Urothelium cell line (cell line): ENCODE measurements around the gene CA5A.
"Not testable (repeated sequence)": the region's sequence is repeated elsewhere in the genome, so short reads cannot be mapped to it uniquely, and the experiment has no call there.

Experiments used
- DNase-seq: peaks from one replicate; pipeline ENCODE4 v3.0.0; 2011; ENCODE audit warnings: low spot score, mixed read lengths
- FAIRE-seq: peaks from 2 replicates; lab custom pipeline; 2011; peaks lifted over from hg19 to GRCh38; lab: Jason Lieb, UNC

Gene CA5A

GRCh38 chr16:87936375-87937230, at the start of gene CA5A:
Gene CA5A, minus strand, starts transcription at chr16:87936529. Its CDS starts 79 bp downstream, at chr16:87936450.
- DNase-seq: no peak
- no peak for FAIRE-seq

- not testable (repeated sequence) for FAIRE-seq, DNase-seq
Measured at GRCh38 chr16:87985493-87985892, 49.2 kb upstream of the CA5A start.

DNA sequence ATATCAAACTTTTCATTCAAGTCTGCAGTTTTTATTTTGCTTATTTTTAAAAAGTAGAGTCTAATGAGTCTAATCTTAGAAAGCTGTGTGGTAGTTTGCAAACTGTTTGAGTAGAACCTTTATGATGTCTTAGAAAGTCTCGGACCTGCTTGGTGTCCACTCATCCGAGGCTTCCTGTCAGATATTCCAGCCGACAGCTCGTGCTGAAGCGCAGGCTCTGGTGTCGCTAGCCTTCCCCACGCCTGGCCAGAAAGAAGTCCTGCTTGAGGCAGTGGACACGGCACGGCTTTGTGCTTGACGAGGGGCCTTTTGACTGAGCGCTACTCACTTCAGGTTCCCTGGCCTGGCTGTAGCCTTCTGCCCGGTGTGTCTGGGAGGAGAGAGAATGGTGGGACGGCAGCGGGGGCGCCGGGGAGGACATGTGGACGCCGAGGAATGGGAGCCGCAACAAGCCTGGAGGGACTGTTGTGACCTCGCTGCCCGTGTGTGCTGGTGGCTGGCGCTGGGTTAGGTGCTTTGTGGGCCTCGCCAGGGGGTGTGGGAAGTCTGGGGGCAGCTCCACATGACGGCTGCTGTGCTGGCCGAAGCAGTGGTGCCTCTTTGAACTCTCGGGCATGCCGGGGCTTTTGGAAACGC, 48.4 kb upstream of the CA5A start:
- DNase-seq (no peak), FAIRE-seq (no peak)

- DNase-seq, FAIRE-seq: not testable (repeated sequence)
Measured at GRCh38 chr16:87984180-87984579, 47.9 kb upstream of the CA5A start.

DNA sequence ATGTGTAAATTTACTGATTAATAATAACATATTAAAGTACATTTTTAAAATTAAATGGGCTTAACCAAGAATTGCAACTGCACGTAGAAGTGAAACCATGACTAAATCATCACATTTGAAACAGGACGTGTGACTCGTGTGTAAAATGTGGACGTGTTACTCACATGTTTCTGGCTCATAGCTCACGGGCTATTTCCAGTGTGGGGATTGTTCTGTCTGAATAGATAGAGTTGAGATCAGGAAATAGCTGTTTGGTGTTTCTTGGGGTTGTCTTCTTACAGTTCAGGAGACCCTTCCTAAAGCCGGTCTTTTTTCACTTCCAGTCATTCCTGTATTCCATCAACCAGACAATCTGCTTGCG, 47.4 kb upstream of the CA5A start:
- not testable (repeated sequence) for DNase-seq, FAIRE-seq

- not testable (repeated sequence) for FAIRE-seq
Measured at GRCh38 chr16:87983072-87983736, 46.9 kb upstream of the CA5A start.

GRCh38 chr16:87982581-87983041, 46.3 kb upstream of the CA5A start:
- FAIRE-seq: no peak
- no peak for DNase-seq

More at GRCh38 chr16:87983072-87983736, 46.9 kb upstream of the CA5A start:
- not testable (repeated sequence) for DNase-seq

DNA sequence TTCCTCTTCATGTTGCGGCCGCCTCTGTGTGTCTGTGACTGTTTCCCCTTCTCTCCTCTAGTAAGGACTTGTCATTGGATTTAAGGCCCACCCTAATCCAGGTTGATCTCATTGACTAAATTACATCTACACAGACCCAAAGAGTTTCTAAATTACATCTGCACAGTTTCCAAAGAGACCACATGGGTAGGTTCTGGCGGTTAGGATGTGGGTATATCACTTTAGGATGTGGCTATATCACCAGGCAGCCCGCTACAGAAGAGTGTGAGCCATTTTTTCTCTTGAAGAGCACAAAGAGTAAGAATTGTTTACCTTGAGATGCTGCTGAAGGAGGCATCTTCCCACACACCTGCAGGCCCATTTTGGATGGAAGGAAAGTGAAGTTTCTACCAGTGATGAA, 45.0 kb upstream of the CA5A start:
- FAIRE-seq, DNase-seq: not testable (repeated sequence)

DNA sequence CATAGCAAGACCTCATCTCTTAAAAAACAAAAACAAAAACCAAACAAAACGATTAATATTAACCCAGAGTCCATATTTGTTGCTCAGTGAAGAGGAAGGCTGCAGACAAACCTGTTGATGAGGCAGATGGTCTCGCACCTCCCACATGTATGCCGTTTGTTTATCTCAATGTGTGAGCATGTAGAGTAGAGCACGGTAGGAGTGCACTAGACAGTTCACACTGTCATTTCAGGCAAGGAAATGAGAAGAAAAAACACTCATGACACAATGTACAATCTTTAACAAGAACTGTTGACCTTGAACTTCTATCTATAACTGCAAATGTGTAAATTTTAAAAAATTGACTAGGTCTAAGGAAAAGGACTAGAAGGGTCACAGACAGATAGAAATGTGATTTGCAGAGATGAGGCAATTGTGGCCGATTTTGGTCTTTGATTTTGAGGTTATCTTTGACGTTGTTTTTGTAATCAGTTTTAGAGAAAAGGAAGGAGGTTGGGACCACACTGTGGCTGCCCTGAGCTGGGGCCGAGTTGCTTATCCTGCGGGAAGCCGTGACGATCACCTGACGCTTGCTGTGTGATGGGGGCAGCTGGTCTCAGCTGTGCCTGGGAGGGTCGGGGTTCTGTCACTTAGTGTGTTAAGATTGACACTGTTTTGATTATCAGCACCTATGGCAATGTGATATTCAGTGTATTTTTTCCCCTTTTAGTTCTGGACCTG, 43.7 kb upstream of the CA5A start:
- DNase-seq, FAIRE-seq: not testable (repeated sequence)

DNA sequence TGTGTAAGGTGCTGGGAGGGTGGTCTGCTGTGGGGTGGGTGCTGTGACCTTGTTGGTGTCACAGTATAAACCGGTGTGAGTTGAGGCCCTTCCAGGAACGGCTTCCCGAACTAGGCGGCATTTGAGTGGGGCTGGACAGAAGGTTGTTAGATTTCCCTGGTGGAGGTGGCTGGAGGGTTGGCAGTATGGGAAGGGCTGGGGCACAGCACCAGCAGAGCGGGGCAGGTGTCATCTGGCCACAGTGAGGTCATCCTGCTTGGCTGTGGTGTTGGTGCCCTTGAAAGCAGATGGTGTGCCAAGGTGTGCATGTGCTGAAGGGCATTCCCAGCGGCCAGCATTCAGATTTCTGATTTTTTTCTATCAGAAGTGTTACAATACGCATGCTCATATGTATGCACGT, 43.0 kb upstream of the CA5A start:
- no peak for FAIRE-seq
- DNase-seq: no peak

DNA sequence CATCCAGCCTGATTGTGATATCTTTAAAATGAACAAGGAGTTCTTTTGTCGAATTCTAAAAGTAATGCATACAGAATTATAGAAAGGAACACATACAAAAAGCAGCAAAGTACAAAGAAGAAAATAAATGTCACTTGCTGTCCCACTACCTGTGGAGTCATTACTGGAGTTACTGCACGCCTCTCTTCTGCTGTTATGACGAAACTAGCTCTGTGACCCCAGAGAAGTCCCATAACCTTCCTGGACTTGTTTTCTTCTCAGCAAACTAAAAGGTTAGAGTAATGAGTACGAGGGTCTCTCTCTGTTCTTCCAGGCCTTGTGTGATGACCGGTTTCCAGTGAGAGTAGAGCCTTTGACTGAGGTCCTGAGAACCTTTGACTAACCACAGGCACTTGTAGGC, 41.8 kb upstream of the CA5A start:
- DNase-seq (no peak), FAIRE-seq (no peak)

DNA sequence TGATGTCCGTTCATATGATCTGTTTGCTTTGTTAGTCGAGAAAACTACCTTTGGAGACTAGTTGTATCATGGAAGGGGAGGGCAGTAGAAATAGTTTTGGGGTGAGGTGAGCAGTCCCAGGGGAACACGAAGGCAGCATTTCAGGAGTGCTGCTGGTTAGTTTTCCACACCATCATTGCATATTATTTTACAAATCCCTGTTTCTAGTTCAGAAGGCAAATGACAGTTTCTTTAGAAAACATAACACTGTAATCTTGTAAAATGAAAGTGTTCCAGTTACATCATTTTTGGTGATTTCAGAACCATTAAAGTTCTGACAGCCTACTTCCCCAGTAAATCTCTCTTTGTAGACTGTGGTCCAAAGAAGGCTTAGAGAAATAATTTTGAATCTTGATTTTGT, 40.3 kb upstream of the CA5A start:
- DNase-seq (no peak), FAIRE-seq (no peak)

DNA sequence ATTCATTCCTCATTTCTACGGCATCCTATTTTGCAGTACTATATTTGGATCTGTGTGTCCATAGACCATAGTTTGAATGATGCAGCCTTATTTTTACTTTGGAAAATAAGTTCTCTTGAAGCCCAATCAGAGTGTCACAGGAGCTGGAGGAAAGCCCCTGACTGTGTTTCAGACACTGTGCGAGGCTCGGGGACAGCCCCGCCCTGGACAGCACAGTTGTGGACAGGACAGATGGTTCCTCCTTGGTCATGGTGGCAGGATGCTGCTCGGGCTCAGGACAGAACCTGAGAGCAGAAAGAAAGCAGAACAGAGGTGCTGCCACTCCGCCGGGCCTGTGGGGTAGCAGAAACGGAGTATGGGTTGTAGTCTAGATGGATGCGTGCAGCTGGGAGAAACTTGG, 37.8 kb upstream of the CA5A start:
- FAIRE-seq (no peak), DNase-seq (no peak)

DNA sequence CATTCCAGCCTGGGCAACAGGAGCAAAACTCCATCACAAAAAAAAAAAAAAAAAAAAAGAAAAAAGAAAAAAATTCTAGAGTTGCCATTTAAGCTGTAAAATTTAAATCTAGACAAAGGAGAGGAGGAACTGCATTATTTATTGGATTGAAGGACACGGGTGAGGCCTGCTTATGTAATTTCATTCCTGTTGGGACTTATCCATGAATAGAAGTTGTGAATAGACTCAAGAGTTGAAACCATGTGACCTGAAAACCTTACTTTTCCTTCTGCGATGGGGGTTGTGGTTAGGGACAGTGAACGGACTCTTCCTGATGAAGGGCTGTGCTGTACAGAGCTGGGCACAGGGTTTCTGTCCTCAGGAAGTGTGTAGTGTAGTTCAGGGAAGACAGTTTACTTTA, 37.4 kb upstream of the CA5A start:
- DNase-seq: no peak
- FAIRE-seq: no peak

GRCh38 chr16:87971933-87972332, 35.6 kb upstream of the CA5A start:
- DNase-seq (no peak), FAIRE-seq (no peak)

DNA sequence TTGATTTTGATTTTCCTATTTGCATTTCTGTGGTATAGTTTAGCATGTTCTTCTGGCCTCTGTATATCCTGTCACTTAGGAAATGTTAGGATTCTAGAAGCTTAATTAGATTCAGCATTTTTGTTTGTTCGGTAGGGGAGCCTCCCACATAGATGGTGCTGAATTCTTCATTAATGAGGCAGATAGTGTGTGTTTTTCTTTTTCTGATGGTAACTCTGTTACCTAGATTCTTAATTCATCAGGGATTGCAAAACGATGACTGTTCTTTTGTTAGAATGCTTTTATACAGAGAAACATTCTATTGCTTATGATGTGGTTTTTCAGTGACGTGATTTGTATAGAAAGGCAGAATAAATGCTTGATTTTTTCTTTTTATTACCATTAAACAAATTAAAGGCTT, 33.9 kb upstream of the CA5A start:
- no peak for DNase-seq
- FAIRE-seq: no peak

- no peak for DNase-seq
- FAIRE-seq: no peak
Measured at GRCh38 chr16:87968541-87968940, 32.2 kb upstream of the CA5A start.

DNA sequence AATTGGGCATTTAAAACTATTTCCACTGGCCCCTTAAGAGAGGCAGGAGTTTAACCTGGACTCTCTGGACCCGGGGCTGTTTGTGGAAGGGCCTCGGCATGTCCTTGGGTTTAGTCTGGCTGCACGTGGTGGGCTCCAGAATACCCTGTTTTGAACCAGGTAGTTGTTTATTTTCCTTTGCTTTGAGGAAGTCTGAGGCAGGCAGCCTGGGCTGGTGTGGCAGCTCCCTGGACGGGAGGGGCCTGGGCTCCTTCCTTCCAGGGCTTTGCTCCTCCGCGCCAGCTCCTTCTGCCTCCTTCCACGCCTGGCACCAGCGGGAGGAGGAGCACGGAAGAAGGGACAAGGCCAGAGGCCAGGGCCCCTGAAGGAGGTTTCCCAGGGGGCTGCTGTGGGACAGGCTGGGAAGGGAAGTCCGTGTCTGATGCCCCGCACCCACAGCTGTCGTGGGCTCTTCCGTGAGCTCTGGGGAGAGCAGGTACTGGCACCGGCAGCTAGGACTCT, 30.4 kb upstream of the CA5A start:
- DNase-seq: no peak
- no peak for FAIRE-seq

DNA sequence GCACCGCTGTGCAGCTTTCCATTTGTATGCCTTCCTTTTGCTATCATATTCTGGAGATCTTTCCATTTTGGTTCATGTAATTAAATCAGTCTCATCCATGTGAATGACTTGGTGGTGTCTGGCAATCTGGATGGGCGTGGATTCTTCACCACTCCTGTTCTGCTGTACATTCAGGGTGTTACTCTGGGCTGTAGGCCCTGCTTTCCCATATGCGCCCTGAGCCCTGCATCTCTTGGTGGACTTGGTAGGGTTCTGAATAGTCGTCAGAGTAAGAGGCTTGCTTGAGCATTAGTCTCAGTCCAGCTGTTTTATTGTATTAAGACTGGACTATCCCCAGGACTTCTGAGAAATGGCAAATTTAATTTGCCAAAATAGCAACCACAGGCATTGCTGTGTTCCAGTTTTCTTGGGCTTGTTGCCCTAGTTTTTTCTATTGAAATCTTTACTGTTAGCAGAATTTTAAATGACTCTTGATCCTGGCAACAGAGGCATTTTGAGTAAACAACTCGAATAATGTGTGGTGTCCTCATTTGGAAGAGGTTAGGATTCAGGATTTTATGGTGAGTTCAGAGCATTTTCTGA, 29.8 kb upstream of the CA5A start:
- DNase-seq (no peak), FAIRE-seq (no peak)

GRCh38 chr16:87965417-87965816, 29.1 kb upstream of the CA5A start:
- FAIRE-seq: no peak
- no peak for DNase-seq
